HG03108 (cell line): ENCODE measurements around the gene TLCD3A.
A peak's percentile ranks its signal among the peaks of the same experiment; 100 is the strongest.
"Not testable (repeated sequence)": the region's sequence is repeated elsewhere in the genome, so short reads cannot be mapped to it uniquely, and the experiment has no call there.

Source experiments
- ATAC-seq: cut with Tn5 transposase; IDR thresholded peaks from one replicate; pipeline ENCODE4 v1.9.1; 2021; ENCODE audit warnings: moderate library complexity; ENCODE audit not compliant: unreplicated experiment

TLCD3A gene

GRCh38 chr17:732067-732901 lies at the start of gene TLCD3A:
Gene TLCD3A (plus strand): TSS chr17:732596. CDS start chr17:732648, 52 bp downstream.
- ATAC-seq: peak; percentile 41

- no peak for ATAC-seq
Measured at GRCh38 chr17:683040-683439, 49.4 kb upstream of the TLCD3A start.

- ATAC-seq: no peak
Measured at GRCh38 chr17:683499-684254, 48.7 kb upstream of the TLCD3A start.

GRCh38 chr17:685006-685405 lies 47.4 kb upstream of the TLCD3A start:
- no peak for ATAC-seq

DNA sequence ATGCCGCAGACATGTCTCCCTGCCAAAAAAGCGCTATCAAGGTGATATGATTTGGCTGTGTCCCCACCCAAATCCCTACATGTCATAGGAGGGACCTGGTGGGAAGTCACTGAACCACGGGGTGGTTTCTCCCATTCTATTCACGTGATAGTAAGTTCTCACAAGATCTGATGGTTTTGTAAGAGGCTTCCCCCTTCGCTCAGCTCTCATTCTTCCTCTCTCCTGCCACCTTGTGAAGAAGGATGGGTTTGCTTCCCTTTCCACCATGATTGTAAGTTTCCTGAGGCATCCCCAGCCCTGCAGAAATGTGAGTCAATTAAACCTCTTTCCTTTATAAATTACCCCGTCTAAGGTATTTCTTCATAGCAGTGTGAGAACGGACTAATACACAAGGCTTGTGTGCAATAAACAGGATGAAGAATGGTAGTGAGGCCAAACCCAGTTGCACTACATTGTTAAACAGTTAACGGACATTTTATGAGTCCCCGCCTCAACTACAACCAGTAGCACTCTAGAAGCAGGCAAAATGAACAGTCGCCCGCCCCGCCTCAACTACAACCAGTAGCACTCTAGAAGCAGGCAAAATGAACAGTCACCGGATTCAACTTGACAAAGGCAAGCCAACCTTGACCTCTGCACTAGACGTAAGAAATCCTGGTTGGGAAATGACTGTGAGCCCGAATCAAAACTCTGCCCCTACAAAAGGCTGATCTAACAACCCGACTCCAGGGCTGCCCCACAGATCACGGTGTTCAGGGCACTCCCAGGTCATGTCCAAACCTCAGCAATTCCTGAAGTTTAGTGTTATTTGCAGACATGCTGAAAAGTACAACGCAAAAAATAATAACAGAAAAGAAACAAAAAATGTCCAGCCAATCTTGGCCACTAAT lies 44.1 kb upstream of the TLCD3A start:
- no peak for ATAC-seq

DNA sequence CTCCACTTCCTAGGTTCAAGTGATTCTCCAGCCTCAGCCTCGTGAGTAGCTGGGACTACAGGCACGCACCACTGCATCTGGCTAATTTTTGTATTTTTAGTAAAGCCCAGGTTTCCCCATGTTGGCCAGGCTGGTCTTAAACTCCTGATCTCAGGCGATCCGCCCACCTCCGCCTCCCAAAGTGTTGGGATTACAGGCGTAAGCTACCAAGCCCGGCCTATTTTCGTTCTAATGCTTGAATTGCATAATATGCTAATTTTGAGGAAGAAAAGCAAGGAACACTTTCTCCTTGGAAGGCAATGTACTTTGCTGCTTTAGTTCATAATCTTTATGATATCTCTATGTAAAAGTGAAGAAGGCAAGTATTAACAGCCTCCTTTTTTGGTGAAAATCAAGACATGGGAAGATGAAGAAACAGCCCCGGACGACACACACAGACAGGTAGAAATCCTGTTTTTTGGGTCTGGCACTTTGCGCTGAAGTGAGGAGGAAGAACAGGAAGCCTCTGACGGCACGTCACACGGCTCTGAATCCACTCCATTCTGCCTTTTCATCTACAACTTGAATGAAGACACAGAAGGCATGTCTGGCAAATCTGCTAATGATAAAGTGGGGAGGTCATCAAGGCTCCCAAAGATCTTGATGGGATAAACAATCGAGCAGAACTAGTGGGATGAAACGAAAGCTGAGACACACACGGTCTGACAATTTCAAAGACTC lies 42.7 kb upstream of the TLCD3A start:
- ATAC-seq: no peak

GRCh38 chr17:690361-690760 lies 42.0 kb upstream of the TLCD3A start:
- ATAC-seq: no peak

GRCh38 chr17:691423-691822 lies 41.0 kb upstream of the TLCD3A start:
- ATAC-seq: no peak

DNA sequence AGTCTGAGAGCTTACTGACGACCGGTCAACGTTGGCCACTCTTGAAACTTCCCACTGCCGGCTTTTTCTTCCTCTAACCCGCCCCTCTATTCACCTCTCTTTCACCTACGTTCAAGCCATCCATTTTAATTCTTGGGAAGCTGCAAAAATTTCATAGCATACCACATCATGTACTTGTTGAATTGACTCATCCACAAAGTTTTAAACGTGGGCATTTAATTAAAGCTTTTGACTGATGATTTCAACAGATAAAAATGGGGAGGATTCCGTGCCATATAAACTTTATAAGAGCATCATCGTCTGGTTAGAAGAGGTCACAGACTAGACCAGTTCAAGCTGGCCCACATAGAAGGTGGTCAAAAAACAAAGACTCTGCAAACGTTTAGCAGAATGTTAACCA lies 40.3 kb upstream of the TLCD3A start:
- ATAC-seq: no peak

DNA sequence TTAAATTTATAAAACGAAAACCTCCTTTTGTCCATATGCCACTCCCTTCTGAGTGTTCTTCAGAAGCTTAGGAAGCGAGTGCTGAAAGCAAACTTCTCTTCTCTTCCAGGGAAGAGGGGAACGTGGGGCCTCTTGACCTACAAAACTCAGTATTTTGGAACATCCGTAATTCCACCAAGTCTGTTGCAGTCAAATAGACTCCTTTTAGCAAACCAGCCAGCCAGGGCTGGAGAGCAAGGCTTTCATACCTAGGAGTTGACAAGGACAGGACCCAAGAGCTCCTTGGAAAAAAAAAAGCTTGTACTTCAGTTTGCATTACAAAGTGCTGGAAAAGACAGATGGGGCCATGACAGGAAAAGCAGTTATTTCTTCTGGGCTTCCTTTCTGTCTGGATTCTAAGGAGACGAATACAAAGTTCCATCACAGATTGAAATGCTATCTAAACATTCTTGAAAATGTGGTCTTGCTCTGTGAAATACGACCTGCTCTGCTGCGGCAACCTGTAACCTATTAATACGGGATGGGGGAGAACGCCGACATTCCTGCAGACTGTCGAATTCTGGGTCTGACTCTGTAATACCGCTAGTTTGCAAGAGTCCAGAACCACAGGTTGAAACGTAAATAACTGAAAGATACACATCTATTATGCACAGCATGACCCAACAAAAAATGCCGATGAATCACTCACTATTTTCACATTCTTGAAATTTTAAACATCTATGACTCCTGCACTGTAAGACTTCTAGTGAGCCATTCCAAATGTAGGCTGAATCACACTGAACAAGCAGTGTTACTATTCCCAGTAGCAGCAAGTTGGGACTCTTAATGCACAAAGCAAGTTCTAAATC lies 38.4 kb upstream of the TLCD3A start:
- no peak for ATAC-seq

GRCh38 chr17:696369-696768 lies 36.0 kb upstream of the TLCD3A start:
- no peak for ATAC-seq

GRCh38 chr17:697682-698081 lies 34.7 kb upstream of the TLCD3A start:
- no peak for ATAC-seq

DNA sequence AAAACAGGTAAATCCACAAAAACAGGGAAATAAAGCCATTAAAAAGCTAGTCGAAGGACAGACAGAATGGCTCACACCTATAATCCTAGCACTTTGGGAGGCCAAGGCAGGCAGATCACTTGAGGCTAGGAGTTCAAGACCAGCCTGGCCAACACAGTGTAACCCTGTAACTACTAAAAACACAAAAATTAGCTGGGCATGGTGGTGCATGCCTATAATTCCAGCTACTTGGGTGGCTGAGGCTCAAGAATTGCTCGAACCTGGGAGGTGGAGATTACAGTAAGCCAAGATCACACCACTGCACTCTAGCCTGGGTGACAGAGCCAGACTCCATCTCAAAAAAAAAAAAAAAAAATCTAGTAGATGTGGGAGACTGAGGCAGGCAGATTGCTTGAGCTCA lies 34.3 kb upstream of the TLCD3A start:
- not testable (repeated sequence) for ATAC-seq

GRCh38 chr17:699345-699744 lies 33.1 kb upstream of the TLCD3A start:
- ATAC-seq: no peak

GRCh38 chr17:700504-701094 lies 31.8 kb upstream of the TLCD3A start:
- no peak for ATAC-seq

DNA sequence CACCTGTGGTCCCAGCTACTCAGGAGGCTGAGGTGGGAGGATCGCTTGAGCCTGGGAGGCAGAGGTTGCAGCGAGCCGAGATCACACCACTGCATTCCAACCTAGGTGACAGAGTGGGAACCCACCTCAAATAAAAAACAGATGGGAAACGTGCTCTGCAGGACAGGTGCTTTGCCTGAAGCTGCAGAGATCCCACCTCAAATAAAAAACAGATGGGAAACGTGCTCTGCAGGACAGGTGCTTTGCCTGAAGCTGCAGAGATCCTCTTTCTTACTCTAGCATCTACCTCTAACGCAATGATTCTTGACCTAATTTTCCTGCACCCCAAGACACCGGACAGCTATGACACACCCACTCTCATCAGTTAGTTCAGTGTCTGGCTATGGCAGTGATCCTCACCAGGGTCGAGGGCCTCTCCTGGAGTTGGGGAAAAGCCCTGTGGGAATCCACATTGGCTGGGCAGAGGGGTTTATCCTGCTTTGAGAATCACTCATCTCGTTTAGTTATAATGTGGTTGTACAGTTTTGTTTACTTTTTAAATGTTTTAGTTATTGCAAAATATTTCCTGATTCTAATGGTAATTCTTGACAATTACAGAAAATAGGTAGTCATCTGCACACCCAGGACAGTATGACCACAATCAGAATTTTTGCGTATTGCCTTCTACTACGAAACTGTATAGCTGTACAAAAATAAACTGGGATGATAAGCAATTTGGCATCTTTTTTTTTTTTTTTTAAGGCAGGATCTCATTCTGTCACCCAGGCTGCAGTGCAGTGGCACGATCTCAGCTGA lies 29.1 kb upstream of the TLCD3A start:
- ATAC-seq: no peak

GRCh38 chr17:704111-704864 lies 28.1 kb upstream of the TLCD3A start:
- ATAC-seq: no peak

- ATAC-seq: no peak
Measured at GRCh38 chr17:705011-705410, 27.4 kb upstream of the TLCD3A start.
